H1 (cell line): ENCODE data around the gene IZUMO2. TPM values are rescaled to one million over a fixed set of nuclear protein-coding genes. Genes with fewer than 3 reads are reported as not detected.

Experiments used
- CTCF ChIA-PET: fragments of 300-600 bp; sonication (Branson Sonifier 250); formaldehyde crosslinking; loops from one replicate; lab custom pipeline; 2021; ENCODE audit not compliant: partially characterized antibody; lab: Charles Lee
- POLR2A ChIA-PET: fragments of 300-600 bp; sonication (Branson Sonifier 250); formaldehyde crosslinking; loops from one replicate; lab custom pipeline; 2021; ENCODE audit warnings: inconsistent platforms; ENCODE audit not compliant: partially characterized antibody; lab: Charles Lee
- DNase-seq, 2 experiments: peaks; one replicate each; pipeline versions ENCODE4 v3.0.0 to v3.0.0-alpha.2; 2010 to 2022; ENCODE audit warnings: low spot score in 2 of 2, low read depth in 1 of 2, mixed read lengths in 1 of 2
- FAIRE-seq: peaks from 2 replicates; lab custom pipeline; 2011; peaks lifted over from hg19 to GRCh38; lab: Jason Lieb, UNC
- H2AFZ ChIP-seq: 2 replicates; pipeline ENCODE4 v1.8.1; 2012; ENCODE audit warnings: low read length, inconsistent platforms
- H2AK5ac ChIP-seq: 2 replicates; pipeline ENCODE4 v1.6.1; 2013; ENCODE audit warnings: low read depth, low read length
- H2BK120ac ChIP-seq: replicated peaks from 2 replicates; pipeline ENCODE3; 2013; ENCODE audit warnings: low read depth, low read length, inconsistent platforms
- H2BK12ac ChIP-seq: 2 replicates; pipeline ENCODE4 v1.6.1; 2013; ENCODE audit warnings: low read depth, low read length
- H2BK15ac ChIP-seq: 2 replicates; pipeline ENCODE4 v1.6.1; 2013; ENCODE audit warnings: low read length
- H2BK20ac ChIP-seq: 2 replicates; pipeline ENCODE4 v1.6.1; 2013; ENCODE audit warnings: low read length
- H2BK5ac ChIP-seq: 2 replicates; pipeline ENCODE4 v1.6.1; 2013; ENCODE audit warnings: low read depth, low read length
- H3K14ac ChIP-seq: 2 replicates; pipeline ENCODE4 v1.6.1; 2013; ENCODE audit warnings: inconsistent platforms; ENCODE audit not compliant: insufficient read length
- H3K18ac ChIP-seq: 2 replicates; pipeline ENCODE4 v1.6.1; 2013; ENCODE audit warnings: low read length; ENCODE audit errors: extremely low read depth
- H3K23ac ChIP-seq: 2 replicates; pipeline ENCODE4 v1.6.1; 2013; ENCODE audit warnings: inconsistent platforms; ENCODE audit not compliant: insufficient read length
- H3K23me2 ChIP-seq: 2 replicates; pipeline ENCODE4 v1.6.1; 2013; ENCODE audit warnings: low read depth, low read length
- H3K27ac ChIP-seq: 2 replicates; pipeline ENCODE4 v1.6.1; 2011; ENCODE audit warnings: low read depth, low read length, inconsistent platforms
- H3K27me3 ChIP-seq, 4 experiments: replicated peaks in 1 of 4; 1 replicate in 1 of 4; 2 replicates in 3 of 4; pipeline versions ENCODE4 v1.6.1 to v1.8.1; 2011 to 2013; ENCODE audit warnings: low read length in 3 of 4, mild to moderate bottlenecking in 3 of 4, inconsistent platforms in 2 of 4, mixed read lengths in 2 of 4, moderate library complexity in 1 of 4; ENCODE audit not compliant: control insufficient read depth in 3 of 4, insufficient read depth in 3 of 4; ENCODE audit errors: extremely low read depth in 1 of 4
- H3K36me3 ChIP-seq, 4 experiments: 2 replicates each; pipeline versions ENCODE4 v1.6.1 to v1.8.1; 2011 to 2013; ENCODE audit warnings: mild to moderate bottlenecking in 4 of 4, low read length in 3 of 4, moderate library complexity in 2 of 4, control low read depth in 1 of 4, inconsistent platforms in 1 of 4; ENCODE audit not compliant: insufficient read depth in 4 of 4, control insufficient read depth in 2 of 4
- H3K4ac ChIP-seq: replicated peaks from 2 replicates; pipeline ENCODE3; 2013; ENCODE audit warnings: low read length, low read depth, mixed read lengths, inconsistent platforms; ENCODE audit not compliant: insufficient read length
- H3K4me1 ChIP-seq, 4 experiments: replicated peaks in 1 of 4; 1 replicate in 1 of 4; 2 replicates in 3 of 4; pipeline versions ENCODE4 v1.6.1 to v1.8.1; 2011 to 2013; ENCODE audit warnings: low read length in 3 of 4, inconsistent platforms in 2 of 4, mixed read lengths in 1 of 4; ENCODE audit not compliant: insufficient read depth in 4 of 4, control insufficient read depth in 3 of 4
- H3K4me2 ChIP-seq, 2 experiments: 2 replicates each; pipeline versions ENCODE4 v1.6.1 to v1.8.1; 2011 to 2013; ENCODE audit warnings: low read depth in 2 of 2, low read length in 2 of 2, control low read depth in 1 of 2, inconsistent platforms in 1 of 2, mild to moderate bottlenecking in 1 of 2; ENCODE audit not compliant: insufficient read depth in 1 of 2
- H3K4me3 ChIP-seq, 4 experiments: fragments of 200-600, 300-600 bp in 1 of 4; sonication (generic), shearing (Covaris generic), sonication (Bioruptor Twin) in 1 of 4; 2 replicates each; pipeline versions ENCODE4 v1.5.1 to v1.8.1; 2011 to 2016; ENCODE audit warnings: low read length in 4 of 4, low read depth in 3 of 4, control low read depth in 2 of 4, inconsistent platforms in 2 of 4, mild to moderate bottlenecking in 2 of 4, mixed read lengths in 1 of 4, moderate library complexity in 1 of 4; ENCODE audit not compliant: insufficient read depth in 2 of 4; ENCODE audit errors: extremely low read depth in 1 of 4
- H3K56ac ChIP-seq: replicated peaks from 2 replicates; pipeline ENCODE3; 2013; ENCODE audit warnings: low read depth, mild to moderate bottlenecking, mixed read lengths, low read length, inconsistent platforms; ENCODE audit not compliant: insufficient read length
- H3K79me1 ChIP-seq: 2 replicates; pipeline ENCODE4 v1.6.1; 2013; ENCODE audit warnings: low read depth, low read length, control low read depth
- H3K79me2 ChIP-seq, 2 experiments: 2 replicates each; pipeline versions ENCODE4 v1.6.1 to v1.8.1; 2012 to 2013; ENCODE audit warnings: low read length in 2 of 2, mild to moderate bottlenecking in 2 of 2, inconsistent platforms in 1 of 2; ENCODE audit not compliant: insufficient read depth in 2 of 2, control insufficient read depth in 1 of 2
- H3K9ac ChIP-seq, 4 experiments: replicated peaks in 1 of 4; 1 replicate in 1 of 4; 2 replicates in 3 of 4; pipeline versions ENCODE4 v1.6.1 to v1.8.1; 2011 to 2013; ENCODE audit warnings: low read depth in 3 of 4, low read length in 3 of 4, control low read depth in 2 of 4, mild to moderate bottlenecking in 2 of 4, moderate library complexity in 2 of 4, inconsistent platforms in 1 of 4; ENCODE audit errors: extremely low read depth in 1 of 4
- H3K9me3 ChIP-seq, 2 experiments: 2 replicates each; pipeline versions ENCODE4 v1.6.1 to v1.8.1; 2012 to 2013; ENCODE audit warnings: mild to moderate bottlenecking in 2 of 2, moderate library complexity in 2 of 2, control low read depth in 1 of 2, inconsistent platforms in 1 of 2, low read depth in 1 of 2, low read length in 1 of 2, mixed read lengths in 1 of 2; ENCODE audit not compliant: insufficient read depth in 2 of 2
- H4K20me1 ChIP-seq, 2 experiments: replicated peaks in 1 of 2; 2 replicates each; pipeline versions ENCODE3 to v1.8.1; 2011 to 2013; ENCODE audit warnings: inconsistent platforms in 2 of 2, low read length in 2 of 2, mild to moderate bottlenecking in 1 of 2; ENCODE audit not compliant: insufficient read depth in 2 of 2, control insufficient read depth in 1 of 2
- H4K5ac ChIP-seq: 2 replicates; pipeline ENCODE4 v1.6.1; 2013; ENCODE audit warnings: low read length, low read depth, mixed read lengths, inconsistent platforms; ENCODE audit not compliant: insufficient read length
- H4K8ac ChIP-seq: 2 replicates; pipeline ENCODE4 v1.8.0; 2013; ENCODE audit warnings: mild to moderate bottlenecking, moderate library complexity, low read length, inconsistent platforms; ENCODE audit not compliant: insufficient read depth; ENCODE audit errors: extremely low read depth
- H4K91ac ChIP-seq: replicated peaks from 2 replicates; pipeline ENCODE3; 2013; ENCODE audit warnings: low read length, mixed read lengths, inconsistent platforms; ENCODE audit not compliant: insufficient read length
- CREB1 ChIP-seq: IDR thresholded peaks from 2 replicates; pipeline ENCODE4 v1.6.1; 2012; ENCODE audit warnings: inconsistent platforms
- HDAC6 ChIP-seq: IDR thresholded peaks from one replicate; pipeline ENCODE4 v1.7.1; 2012; ENCODE audit warnings: low read depth, mild to moderate bottlenecking, inconsistent platforms, low read length, moderate library complexity
- JUND ChIP-seq: IDR thresholded peaks from 2 replicates; pipeline ENCODE4 v1.6.1; 2011; ENCODE audit warnings: mild to moderate bottlenecking, improper control_type of control experiment, low read length
- KDM4A ChIP-seq: IDR thresholded peaks from one replicate; pipeline ENCODE4 v1.7.1; 2012; ENCODE audit warnings: low read depth, mild to moderate bottlenecking, moderate library complexity, low read length, inconsistent platforms; ENCODE audit not compliant: severe bottlenecking
- MAX ChIP-seq: IDR thresholded peaks from 2 replicates; pipeline ENCODE4 v1.6.1; 2012; ENCODE audit warnings: inconsistent platforms
- POLR2AphosphoS5 ChIP-seq: IDR thresholded peaks from 2 replicates; pipeline ENCODE4 v1.6.1; 2011; ENCODE audit warnings: low read depth, low read length
- POU5F1 ChIP-seq: IDR thresholded peaks from 2 replicates; pipeline ENCODE4 v1.6.1; 2011; ENCODE audit warnings: low read depth, mild to moderate bottlenecking, low read length, moderate library complexity
- RAD21 ChIP-seq, 2 experiments: IDR thresholded peaks in 1 of 2; conservative IDR thresholded peaks in 1 of 2; 2 replicates each; pipeline ENCODE4 v1.6.1; 2011; ENCODE audit warnings: low read depth in 2 of 2, low read length in 2 of 2, improper control_type of control experiment in 1 of 2, inconsistent platforms in 1 of 2, mild to moderate bottlenecking in 1 of 2, moderate library complexity in 1 of 2
- RBBP5 ChIP-seq: IDR thresholded peaks from 2 replicates; pipeline ENCODE4 v1.7.1; 2012; ENCODE audit warnings: low read depth, mild to moderate bottlenecking, inconsistent platforms, low read length, moderate library complexity, borderline replicate concordance
- TEAD4 ChIP-seq: IDR thresholded peaks from 2 replicates; pipeline ENCODE4 v1.6.1; 2012; ENCODE audit warnings: low read depth, low read length, inconsistent platforms, mixed read lengths
- WGBS, 2 experiments: shearing (Covaris generic) in 1 of 2; methylation state at CpG; one replicate each; pipeline versions ENCODE4 v1.1.6 to v1.1.7; 2013 to 2015; ENCODE audit warnings: low lambda C conversion rate in 2 of 2, mixed read lengths in 2 of 2, inconsistent platforms in 1 of 2, low coverage in 1 of 2, missing lambda C conversion rate in 1 of 2; ENCODE audit not compliant: insufficient replicate concordance in 2 of 2, insufficient coverage in 1 of 2, insufficient read length in 1 of 2; ENCODE audit errors: extremely low coverage in 1 of 2, missing lambda C conversion rate in 1 of 2; 5-methylcytosine and 5-hydroxymethylcytosine counted together
- polyA plus RNA-seq, 7 experiments: library from polyadenylated mRNA; depleted of rRNA in 3 of 7; stranded (reverse) in 5 of 7; unstranded in 2 of 7; fragments of >200 nt in 5 of 7; fragments of 200-250 nt in 2 of 7; gene quantifications; 1 replicate in 5 of 7; 2 replicates in 1 of 7; 4 replicates in 1 of 7; pipeline versions ENCODE4 v1.2.1 to v1.2.3, GENCODE V29; 2011 to 2013; ENCODE audit warnings: missing spikeins in 2 of 7, mixed read lengths in 2 of 7
- total RNA-seq: library from RNA; stranded (reverse); fragmentation: NEBNext Ultra II Directional; extraction: Animal tissue kit (Norgen Biotek cat#: 25700); gene quantifications from 2 replicates; pipeline ENCODE4 v1.2.1, GENCODE V29; 2021

Gene IZUMO2
- total and polyA plus RNA-seq, 2 of the 8 experiments (the other 6 are each of a cell fraction or from before 2014, with no cell fraction given): 1.7 to 1.9 TPM

GRCh38 chr19:50204811-50205675, 42.0 kb upstream of the IZUMO2 start:
- H3K4me2 ChIP-seq: peak overlapping the region; percentile 75 to 78
- CTCF ChIA-PET: interaction anchor here (0.7 to 1.5 kb wide), 7 partner anchors 13 to 61 kb away, joined by 3 to 8 read pairs (median 4); no protein-coding TSS in a partner anchor
- TF ChIP-seq TEAD4 (no peak), MAX (peak; percentile 31; the same call in 1 of the 2 replicates), RBBP5 (no peak), RAD21 (IDR thresholded peaks at IDR 0.05 in 1 of 2, conservative IDR thresholded peaks at IDR 0.05 in 1 of 2; ENCODE audit: low read depth in 2 of 2, low read length in 2 of 2) (no peak), POU5F1 (no peak), JUND (0 out of 2 replicates have a peak, but pooled peaks have one; percentile 7), HDAC6 (no peak), CREB1 (peak; percentile 90), POLR2AphosphoS5 (no peak), KDM4A (peak; percentile 30)

More at GRCh38 chr19:50204811-50205675, 42.0 kb upstream of the IZUMO2 start:
- Histone ChIP-seq H3K79me1 (no peaks in the 10 kb centered on the region; the same call in none of the 2 replicates), H2AFZ (no peak overlapping the region), H4K5ac (no peak overlapping the region), H3K4ac (no peak overlapping the region), H2BK120ac (no peak overlapping the region), H4K91ac (no peak overlapping the region), H3K23ac (no peak overlapping the region), H3K27ac (no peak overlapping the region), H4K8ac (no peak overlapping the region), H3K56ac (no peak overlapping the region), H3K79me2 (no peaks in the 10 kb centered on the region), H4K20me1 (peaks cover 0 to 8% of the 10 kb centered on the region in 2 experiments), H3K9ac (no peak overlapping the region; a peak in 1 of 7 replicates), H3K36me3 (no peaks in the 10 kb centered on the region), H3K4me3 (peak overlapping the region; percentile 52 to 71 (median 65)), H3K9me3 (no peaks in the 10 kb centered on the region), H2AK5ac (no peak overlapping the region), H3K14ac (no peak overlapping the region), H2BK12ac (no peak overlapping the region), H3K18ac (peak overlapping the region; percentile 48; the same call in 1 of the 2 replicates), H3K4me1 (peaks cover 0 to 5% (median 2%) of the 10 kb centered on the region in 4 experiments; a peak in 5 of 7 replicates), H2BK20ac (no peak overlapping the region), H3K27me3 (peaks cover 0 to 16% (median 8%) of the 10 kb centered on the region in 4 experiments; a peak in 6 of 7 replicates), H2BK15ac (no peak overlapping the region), H3K23me2 (peaks cover 10% of the 10 kb centered on the region; the same call in 1 of the 2 replicates), H2BK5ac (no peak overlapping the region)
- FAIRE-seq (no peak), DNase-seq (peak; percentile 57 to 93)
- 15% methylated on average over 22 of the region's 49 CpGs; no CpG with 5 or more reads in 1 of the 2 experiments for WGBS, 2 experiments
- POLR2A ChIA-PET: interaction anchor here (0.5 to 1.1 kb wide), 3 partner anchors 29 to 107 kb away, joined by 3 read pairs; no protein-coding TSS in a partner anchor
